ENCODE measurements around the gene GGACT. TPM values are rescaled to one million over a fixed set of nuclear protein-coding genes. Genes with fewer than 3 reads are reported as not detected.

GGACT gene
- total RNA-seq, 2 donors from 2014 or later, result 4.2 to 7.7 TPM

DNA sequence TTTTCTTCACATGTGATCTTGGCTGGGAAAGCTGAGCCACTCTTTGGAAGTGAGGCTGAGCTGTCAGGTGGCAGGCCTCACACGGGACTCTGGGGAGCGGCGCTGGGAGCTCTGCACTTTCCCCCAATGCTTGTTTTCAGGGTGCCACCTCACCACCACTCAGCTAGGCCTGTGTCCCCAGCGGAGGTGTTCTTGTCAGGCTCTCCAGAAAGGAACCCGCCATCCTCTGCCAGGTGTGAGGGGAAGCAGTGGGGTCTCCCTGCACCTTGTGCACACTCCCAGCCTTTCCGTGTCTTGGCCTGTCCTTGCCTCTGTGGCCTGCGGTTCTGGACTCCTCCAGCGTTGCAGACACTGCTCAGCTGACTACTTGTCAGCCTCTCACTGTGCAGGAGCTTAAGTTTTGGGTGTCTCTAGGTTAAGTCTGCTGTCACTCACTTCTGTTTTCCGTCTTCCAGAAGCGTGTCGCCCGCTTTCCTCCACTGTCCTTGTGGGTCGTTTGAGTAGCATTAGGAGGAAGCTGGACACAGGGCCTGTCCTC lies 51.9 kb downstream of the GGACT start:
- ATAC-seq (no peak), DNase-seq (ENCODE audit: low spot score) (no peak)
- H3K4me1 Mint-ChIP-seq (ENCODE audit: low read depth in 2 of 2), result peaks cover 0 to 7% of the 10 kb centered on the region in 2 donors
- no peaks in the 10 kb centered on the region for H3K36me3 Mint-ChIP-seq
- no peak overlapping the region for H3K4me3 Mint-ChIP-seq
- H3K27ac Mint-ChIP-seq, result no peak overlapping the region
- no peaks in the 10 kb centered on the region for H3K27me3 Mint-ChIP-seq
- H3K9me3 Mint-ChIP-seq, result no peaks in the 10 kb centered on the region

DNA sequence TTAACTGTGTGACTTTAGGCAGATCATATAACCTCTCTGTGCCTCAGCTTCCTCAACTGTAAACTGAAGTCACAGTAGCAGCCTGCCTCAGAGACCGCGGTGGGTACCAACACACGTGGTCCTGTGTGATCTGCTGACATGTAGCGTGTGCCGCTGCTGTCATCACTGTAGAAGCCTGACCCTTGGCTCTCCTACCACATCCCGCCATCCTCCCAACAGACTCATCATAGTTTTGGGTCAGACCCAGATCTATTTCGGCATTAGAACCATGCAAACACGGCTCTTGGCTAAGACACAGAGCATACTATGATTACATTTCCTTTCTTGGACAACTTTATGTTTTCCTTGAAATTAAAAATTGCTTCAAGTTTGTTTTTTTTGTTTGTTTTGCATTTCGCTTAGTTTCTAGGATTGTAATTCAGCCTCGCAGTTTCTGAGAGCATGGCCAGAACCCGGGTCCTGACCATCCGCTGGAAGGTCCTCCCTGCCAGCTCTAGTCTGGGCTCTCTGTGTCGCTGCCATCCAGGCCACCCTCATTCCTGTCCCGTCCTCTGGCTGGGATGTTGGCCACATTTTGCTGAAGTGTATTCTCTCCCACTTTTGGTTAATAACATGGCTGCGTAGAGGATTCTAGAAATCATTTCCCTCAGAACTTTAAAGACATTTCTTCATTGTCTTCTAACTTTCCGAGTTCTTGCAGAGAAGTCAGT lies 53.0 kb downstream of the GGACT start:
- Mint-ChIP-seq H3K9me3 (no peaks in the 10 kb centered on the region), H3K27me3 (no peaks in the 10 kb centered on the region), H3K4me1 (ENCODE audit: low read depth in 2 of 2) (peaks cover 0 to 7% of the 10 kb centered on the region in 2 donors), H3K27ac (no peak overlapping the region), H3K36me3 (no peaks in the 10 kb centered on the region), H3K4me3 (no peak overlapping the region)
- DNase-seq (ENCODE audit: low spot score) (no peak), ATAC-seq (no peak)

- Mint-ChIP-seq H3K36me3 (no peaks in the 10 kb centered on the region), H3K4me3 (no peak overlapping the region), H3K9me3 (no peaks in the 10 kb centered on the region), H3K4me1 (ENCODE audit: low read depth in 2 of 2) (peaks cover 0 to 4% of the 10 kb centered on the region in 2 donors), H3K27me3 (no peaks in the 10 kb centered on the region), H3K27ac (no peak overlapping the region)
- DNase-seq (ENCODE audit: low spot score) (no peak), ATAC-seq (no peak)
These were observed 53.7 kb downstream of the GGACT start for GRCh38 chr13:100534911-100535310.

GRCh38 chr13:100534147-100534843 lies 54.3 kb downstream of the GGACT start:
- DNase-seq (ENCODE audit: low spot score), result no peak
- Mint-ChIP-seq H3K9me3 (no peaks in the 10 kb centered on the region), H3K27ac (no peak overlapping the region)

DNA sequence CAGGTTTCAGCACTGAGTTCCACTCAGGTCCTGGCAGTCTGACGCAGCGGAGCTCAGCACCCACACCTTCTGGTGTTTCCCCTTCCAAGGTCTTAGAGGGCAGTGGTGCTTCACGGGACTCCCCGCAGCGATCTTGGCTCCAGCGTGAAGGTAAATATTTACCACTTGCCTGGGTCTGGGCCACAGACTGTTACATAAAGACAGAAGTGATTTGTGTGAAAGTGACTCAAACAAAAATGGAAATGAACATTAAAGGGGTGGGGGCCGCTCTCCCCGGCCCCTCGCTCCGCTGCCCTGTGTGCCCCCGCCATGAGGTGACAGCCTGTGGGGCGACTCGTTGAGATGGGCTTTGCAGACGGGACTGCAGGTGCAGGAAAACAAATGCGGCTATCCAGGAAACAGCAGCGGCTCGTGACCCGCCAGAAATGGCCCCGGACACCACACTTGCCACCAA lies 55.0 kb downstream of the GGACT start:
- Mint-ChIP-seq H3K36me3 (no peaks in the 10 kb centered on the region), H3K27ac (no peak overlapping the region), H3K4me1 (ENCODE audit: low read depth in 2 of 2) (peaks cover 0 to 4% of the 10 kb centered on the region in 2 donors), H3K27me3 (no peaks in the 10 kb centered on the region), H3K4me3 (no peak overlapping the region), H3K9me3 (no peaks in the 10 kb centered on the region)
- ATAC-seq (no peak), DNase-seq (ENCODE audit: low spot score) (no peak)

More at GRCh38 chr13:100534147-100534843, 54.3 kb downstream of the GGACT start:
- Mint-ChIP-seq H3K27me3 (no peaks in the 10 kb centered on the region), H3K36me3 (no peaks in the 10 kb centered on the region), H3K4me1 (ENCODE audit: low read depth in 2 of 2) (peaks cover 0 to 4% of the 10 kb centered on the region in 2 donors), H3K4me3 (no peak overlapping the region)
- ATAC-seq, result no peak

DNA sequence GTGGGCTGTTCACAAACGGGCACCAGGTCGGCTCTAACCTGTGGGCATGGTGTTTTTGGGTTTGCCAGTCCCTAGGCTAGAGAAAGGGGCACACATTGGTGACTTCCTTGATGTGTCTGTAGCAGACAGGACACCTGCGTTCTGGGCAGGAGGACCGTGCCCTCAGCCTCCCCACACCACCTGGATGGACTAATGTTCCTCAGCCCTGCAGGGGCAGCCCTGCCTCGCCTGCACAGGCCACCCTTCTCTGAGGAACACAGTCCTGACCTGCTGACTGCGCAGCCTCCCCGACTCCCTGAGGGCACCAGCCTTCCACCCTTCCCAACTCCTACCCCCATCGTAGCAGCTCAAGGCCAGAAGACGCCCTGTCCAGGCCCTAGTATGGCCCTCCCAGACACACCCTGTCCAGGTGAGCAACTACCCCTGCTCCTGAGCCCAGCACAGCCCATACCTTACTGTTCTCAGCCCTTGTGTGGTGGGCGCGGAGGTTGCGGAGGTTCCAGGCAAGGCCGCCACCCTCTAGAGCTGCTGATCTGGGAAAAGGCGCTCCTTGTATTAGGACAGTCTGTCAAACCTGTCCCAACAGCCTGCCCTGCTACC lies 55.7 kb downstream of the GGACT start:
- DNase-seq (ENCODE audit: low spot score) (no peak), ATAC-seq (no peak)
- no peaks in the 10 kb centered on the region for H3K9me3 Mint-ChIP-seq
- no peaks in the 10 kb centered on the region for H3K36me3 Mint-ChIP-seq
- H3K27ac Mint-ChIP-seq, result no peak overlapping the region
- H3K27me3 Mint-ChIP-seq, result no peaks in the 10 kb centered on the region
- H3K4me1 Mint-ChIP-seq (ENCODE audit: low read depth in 2 of 2), result peaks cover 0 to 4% of the 10 kb centered on the region in 2 donors
- no peak overlapping the region for H3K4me3 Mint-ChIP-seq

- H3K9me3 Mint-ChIP-seq, result no peaks in the 10 kb centered on the region
- H3K27ac Mint-ChIP-seq, result no peak overlapping the region
- H3K4me1 Mint-ChIP-seq (ENCODE audit: low read depth in 2 of 2), result peaks cover 0 to under 1% of the 10 kb centered on the region in 2 donors
- H3K4me3 Mint-ChIP-seq, result no peak overlapping the region
- ATAC-seq, result peak in 1 of 2 donors; percentile 21
- no peaks in the 10 kb centered on the region for H3K27me3 Mint-ChIP-seq
- no peaks in the 10 kb centered on the region for H3K36me3 Mint-ChIP-seq
- DNase-seq (ENCODE audit: low spot score), result no peak
These were observed 56.4 kb downstream of the GGACT start for GRCh38 chr13:100532090-100532766.

DNA sequence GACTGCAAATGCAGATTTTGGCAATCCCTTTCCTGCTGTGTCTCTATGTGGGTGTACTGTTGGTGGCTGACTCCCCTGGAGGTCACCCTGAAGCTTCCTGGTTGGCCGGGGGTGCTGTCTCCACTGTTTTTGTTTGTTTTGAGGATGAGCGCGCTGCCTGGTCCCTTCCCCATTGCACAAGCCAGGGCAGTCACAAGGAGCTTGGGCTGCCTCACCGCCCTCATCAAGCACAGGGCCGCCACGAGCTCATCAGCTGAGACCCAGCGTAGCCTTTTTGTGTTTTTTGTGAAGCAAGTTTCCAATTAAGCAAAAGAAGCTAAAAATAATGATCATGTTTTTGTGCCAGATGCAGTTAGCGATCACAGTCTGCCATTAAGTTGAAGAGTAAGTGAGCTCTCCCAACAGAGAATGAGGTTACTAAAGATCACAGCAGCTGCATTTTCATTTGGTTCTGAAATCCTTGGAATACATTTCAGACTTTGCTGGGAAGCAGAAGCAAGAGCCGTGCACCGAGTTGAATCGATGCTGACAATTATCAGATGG lies 57.8 kb downstream of the GGACT start:
- Mint-ChIP-seq H3K9me3 (no peaks in the 10 kb centered on the region), H3K27me3 (no peaks in the 10 kb centered on the region), H3K36me3 (no peaks in the 10 kb centered on the region), H3K4me3 (no peak overlapping the region), H3K27ac (no peak overlapping the region), H3K4me1 (ENCODE audit: low read depth in 2 of 2) (no peaks in the 10 kb centered on the region)
- ATAC-seq (no peak), DNase-seq (ENCODE audit: low spot score) (no peak)

- Mint-ChIP-seq H3K27ac (no peak overlapping the region), H3K27me3 (no peaks in the 10 kb centered on the region)
- no peak for ATAC-seq
These were observed 58.8 kb downstream of the GGACT start for GRCh38 chr13:100529666-100530377.

DNA sequence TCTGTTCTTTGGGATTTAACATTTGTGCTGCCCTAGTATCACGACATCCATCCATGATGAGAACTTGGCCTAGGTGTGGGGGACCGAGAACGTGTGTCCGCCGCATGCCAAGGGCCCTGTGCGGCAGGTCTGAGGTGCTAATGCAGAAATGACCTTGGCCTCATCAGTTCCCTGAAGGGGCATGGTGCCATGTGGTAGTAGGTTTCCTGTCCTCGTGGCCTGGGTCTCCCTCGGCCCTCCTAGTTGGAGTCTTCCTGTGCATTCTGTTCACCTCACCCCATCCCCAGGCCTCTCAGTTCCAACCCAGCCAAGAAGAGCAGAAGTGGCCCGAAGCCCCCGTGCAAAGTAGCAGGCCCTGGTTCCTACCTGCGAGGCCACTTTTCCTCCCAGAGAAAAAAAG lies 59.8 kb downstream of the GGACT start:
- no peaks in the 10 kb centered on the region for H3K27me3 Mint-ChIP-seq
- no peaks in the 10 kb centered on the region for H3K4me1 Mint-ChIP-seq (ENCODE audit: low read depth in 2 of 2)
- no peak for DNase-seq (ENCODE audit: low spot score)
- H3K9me3 Mint-ChIP-seq, result no peaks in the 10 kb centered on the region
- ATAC-seq, result no peak
- no peaks in the 10 kb centered on the region for H3K36me3 Mint-ChIP-seq
- peak overlapping the region in 1 of 2 donors; percentile 51 for H3K27ac Mint-ChIP-seq
- H3K4me3 Mint-ChIP-seq, result no peak overlapping the region

More at GRCh38 chr13:100529666-100530377, 58.8 kb downstream of the GGACT start:
- no peaks in the 10 kb centered on the region for H3K4me1 Mint-ChIP-seq (ENCODE audit: low read depth in 2 of 2)
- H3K9me3 Mint-ChIP-seq, result no peaks in the 10 kb centered on the region
- H3K4me3 Mint-ChIP-seq, result no peak overlapping the region
- DNase-seq (ENCODE audit: low spot score), result no peak
- no peaks in the 10 kb centered on the region for H3K36me3 Mint-ChIP-seq

- ATAC-seq (no peak), DNase-seq (ENCODE audit: low spot score) (no peak)
- Mint-ChIP-seq H3K27ac (no peak overlapping the region), H3K27me3 (no peaks in the 10 kb centered on the region), H3K9me3 (no peaks in the 10 kb centered on the region), H3K4me1 (ENCODE audit: low read depth in 2 of 2) (no peaks in the 10 kb centered on the region), H3K4me3 (no peak overlapping the region), H3K36me3 (no peaks in the 10 kb centered on the region)
These were observed 60.2 kb downstream of the GGACT start for GRCh38 chr13:100528353-100528752.

- Mint-ChIP-seq H3K36me3 (no peaks in the 10 kb centered on the region), H3K4me3 (no peak overlapping the region), H3K27ac (no peak overlapping the region), H3K27me3 (no peaks in the 10 kb centered on the region), H3K4me1 (ENCODE audit: low read depth in 2 of 2) (peaks cover 0 to 1% of the 10 kb centered on the region in 2 donors), H3K9me3 (no peaks in the 10 kb centered on the region)
- ATAC-seq (no peak), DNase-seq (ENCODE audit: low spot score) (no peak)
These were observed 60.9 kb downstream of the GGACT start for GRCh38 chr13:100527644-100528043.
